Measurements from ENCODE around the gene BTLA.
"Not testable (repeated sequence)": the region's sequence is repeated elsewhere in the genome, so short reads cannot be mapped to it uniquely, and the experiment has no call there.

BTLA gene

DNA sequence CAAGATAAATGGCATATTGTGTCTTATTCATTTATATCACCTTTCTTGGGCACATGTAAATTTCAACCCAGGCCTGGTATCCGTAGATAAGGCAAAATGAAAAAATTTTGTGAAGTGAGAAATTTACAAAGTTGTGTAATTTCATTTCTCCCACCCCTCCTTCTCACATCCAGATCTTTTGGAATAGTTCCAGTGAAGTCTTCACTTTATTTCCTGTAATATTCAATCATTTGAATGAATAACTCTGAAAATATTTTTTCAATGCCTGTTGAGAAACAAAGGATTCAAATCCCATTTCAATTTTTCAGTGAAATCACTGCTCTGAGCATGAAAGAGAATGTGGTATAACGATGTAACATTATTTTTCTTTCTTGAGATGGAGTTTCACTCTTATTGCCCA is 53.4 kb downstream of the BTLA start:
- DNase-seq, result no peak

- peak in 2 of 5 experiments; percentile 10 to 75 for DNase-seq
Measured at GRCh38 chr3:112437146-112438022, 61.9 kb downstream of the BTLA start.

GRCh38 chr3:112429960-112430359 is 69.3 kb downstream of the BTLA start:
- DNase-seq, result no peak

DNA sequence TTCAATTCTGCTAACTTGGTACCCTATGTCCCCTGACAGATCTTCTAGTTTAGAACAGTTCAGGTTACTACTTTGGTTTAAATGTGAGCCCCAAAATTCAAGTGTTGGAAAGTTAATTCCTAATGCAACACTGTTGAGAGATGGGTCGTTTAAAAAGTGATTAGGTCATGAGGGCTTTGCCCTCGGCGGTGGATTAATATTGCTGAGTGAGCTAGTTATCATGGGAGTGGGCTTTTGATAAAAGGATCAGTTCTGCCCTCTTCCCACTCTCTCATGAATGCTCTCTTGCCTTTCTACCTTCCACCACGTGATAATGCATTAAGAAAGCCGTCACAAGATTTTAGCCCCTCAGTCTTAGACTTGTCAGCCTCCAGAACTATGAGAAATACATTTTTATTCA is 72.1 kb downstream of the BTLA start:
- no peak for DNase-seq

DNA sequence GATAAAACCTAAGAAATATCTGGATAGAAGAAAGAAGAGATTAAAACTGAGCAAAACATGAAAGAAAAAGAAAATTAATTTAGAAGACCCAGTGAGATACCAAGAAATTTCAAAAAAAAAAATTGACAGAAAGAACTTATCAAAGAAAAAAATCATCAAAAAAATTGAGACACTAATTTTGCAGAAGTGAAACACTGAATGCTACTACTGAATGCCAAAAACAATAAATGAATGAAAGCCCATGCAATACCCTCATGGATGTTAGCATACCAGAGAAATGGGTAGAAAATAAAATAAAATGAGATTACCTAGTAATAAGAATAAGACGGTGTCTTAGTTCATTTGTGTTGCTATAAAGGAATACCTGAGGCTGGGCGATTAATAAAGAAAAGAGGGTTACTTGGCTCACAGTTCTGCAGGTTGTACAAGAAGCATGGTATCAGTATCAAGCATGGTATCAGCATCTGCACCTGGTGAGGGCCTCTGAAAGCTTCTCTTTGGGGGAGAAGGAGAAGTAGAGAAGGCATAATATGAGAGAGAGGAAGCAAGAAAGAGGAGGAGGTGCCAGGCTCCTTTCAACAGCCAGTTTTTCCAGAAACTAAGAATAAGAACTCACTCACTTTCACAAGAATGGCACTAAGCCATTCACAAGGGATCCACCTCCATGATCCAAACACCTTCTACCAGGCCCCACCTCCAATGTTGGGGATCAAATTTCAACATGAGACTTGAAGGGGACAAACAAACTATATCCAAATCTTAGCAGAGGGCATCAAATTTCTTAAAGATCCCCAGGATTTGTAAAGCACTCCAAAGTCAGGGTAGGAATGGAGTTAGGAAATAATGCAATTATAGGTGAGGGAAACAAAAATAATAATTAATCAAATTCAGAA is 73.2 kb downstream of the BTLA start:
- no peak for DNase-seq

DNA sequence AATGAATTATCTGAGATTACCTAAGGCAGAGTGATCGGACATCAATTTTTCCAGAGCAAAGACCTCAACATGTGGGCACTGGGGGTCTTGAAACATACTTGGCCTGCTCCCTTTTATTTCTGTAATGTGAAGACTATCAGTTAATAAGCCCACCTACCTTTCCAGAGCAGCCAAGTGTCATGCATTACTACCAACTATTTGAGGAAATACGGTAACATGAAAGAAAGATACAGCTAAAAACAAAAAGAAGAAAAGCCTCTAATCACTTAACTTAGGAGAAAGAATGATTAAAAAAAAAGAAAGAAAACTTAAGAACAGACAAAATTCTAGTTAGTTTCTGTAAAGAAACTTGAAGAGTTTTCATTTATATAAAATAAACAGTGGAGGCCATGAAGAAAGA is 73.9 kb downstream of the BTLA start:
- DNase-seq, result no peak

- DNase-seq, result no peak
Measured at GRCh38 chr3:112424394-112424793, 74.9 kb downstream of the BTLA start.

- not testable (repeated sequence) for DNase-seq
Measured at GRCh38 chr3:112422921-112423320, 76.4 kb downstream of the BTLA start.

- DNase-seq, result not testable (repeated sequence)
Measured at GRCh38 chr3:112418526-112418925, 80.7 kb downstream of the BTLA start.

- DNase-seq, result no peak
Measured at GRCh38 chr3:112417696-112418318, 81.5 kb downstream of the BTLA start.

DNA sequence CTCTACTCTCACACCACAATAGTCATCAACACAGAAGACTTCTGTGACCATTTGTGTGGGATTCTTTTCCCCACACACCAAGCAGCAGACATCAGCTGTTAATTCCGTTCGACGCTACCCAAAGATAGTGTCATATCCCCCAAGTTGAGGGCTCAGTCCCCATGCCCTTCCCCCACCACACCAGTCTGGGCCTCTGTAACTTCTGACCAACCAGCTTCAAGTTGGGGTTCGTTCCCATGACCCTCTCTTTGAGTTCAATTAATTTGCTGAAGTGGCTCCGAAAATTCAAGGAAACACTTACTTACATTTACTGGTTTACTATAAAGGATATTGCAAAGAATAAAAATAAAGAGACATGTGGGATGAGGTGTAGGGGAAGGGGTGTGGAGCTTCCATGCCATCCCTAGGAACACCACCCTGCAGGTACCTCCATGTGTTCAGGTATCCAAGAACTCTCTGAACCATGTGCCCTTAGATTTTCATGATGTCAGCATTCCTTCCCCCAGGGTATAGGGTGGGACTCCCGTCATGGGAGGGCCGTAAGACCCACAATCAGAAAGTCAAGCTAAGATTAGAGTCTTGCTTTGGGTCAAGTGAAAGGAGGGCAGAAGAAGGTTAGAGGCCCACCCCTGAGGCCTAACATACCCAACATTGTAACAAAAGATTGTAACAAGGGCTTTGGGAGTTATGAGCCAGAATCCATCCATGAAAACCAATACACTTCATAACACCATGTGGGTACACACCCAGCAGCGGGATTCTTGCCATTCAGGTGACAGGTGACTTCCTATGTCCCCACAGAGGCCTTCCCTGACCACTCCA is 82.7 kb downstream of the BTLA start:
- DNase-seq, result no peak

DNA sequence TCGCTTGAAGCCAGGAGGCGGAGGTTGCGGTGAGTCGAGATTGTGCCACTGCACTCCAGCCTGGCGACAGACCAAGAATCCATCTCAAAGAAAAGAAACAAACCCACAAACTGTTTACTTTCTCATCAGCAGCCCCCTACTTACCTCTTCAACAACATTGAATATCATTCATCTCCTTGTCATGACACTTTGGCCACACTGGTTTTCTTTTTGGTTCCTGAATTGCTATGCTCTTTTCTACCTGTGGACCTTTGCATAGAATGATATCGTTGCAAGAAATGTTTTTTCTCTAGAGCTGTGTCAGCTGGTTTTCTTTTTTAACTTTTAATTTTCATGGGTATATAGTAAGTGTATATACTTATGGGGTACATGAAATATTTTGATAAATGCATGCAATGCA is 83.9 kb downstream of the BTLA start:
- no peak for DNase-seq
